ENCODE data around the gene GLA. TPM values are rescaled to one million over a fixed set of nuclear protein-coding genes. Genes with fewer than 3 reads are reported as not detected.
A peak's percentile ranks its signal among the peaks of the same experiment; 100 is the strongest.

The GLA gene
- total and polyA plus RNA-seq, 9 of the 15 experiments (the other 6 are each of a cell fraction or from before 2014, with no cell fraction given): 41.7 to 146 (median 73.8) TPM

- TF ChIP-seq ZNF318 (IDR thresholded peaks at IDR 0.05; ENCODE audit: borderline replicate concordance in 1 of 2, low read depth in 1 of 2): no peak
- no peak for TF ChIP-seq FIP1L1 (IDR thresholded peaks at IDR 0.05; ENCODE audit: low read depth, low read length, poor library complexity, severe bottlenecking)
- peak; percentile 78 for TF ChIP-seq CBFA2T2 (conservative IDR thresholded peaks at IDR 0.05)
- TF ChIP-seq RFX5 (IDR thresholded peaks at IDR 0.05; ENCODE audit: low read depth, low read length): no peak
- no peak for TF ChIP-seq ZNF121 (CRISPR knock-in tag; conservative IDR thresholded peaks at IDR 0.05)
- TF ChIP-seq HMGN3 (IDR thresholded peaks at IDR 0.05; ENCODE audit: borderline replicate concordance, extremely low read depth, insufficient read length, low read depth, low read length): peak; percentile 60
- TF ChIP-seq ZBTB49 (CRISPR knock-in tag; IDR thresholded peaks at IDR 0.05; ENCODE audit: borderline replicate concordance): no peak
- no peak for TF ChIP-seq SMARCB1 (IDR thresholded peaks at IDR 0.05; ENCODE audit: insufficient read length, low read depth)
- no peak for TF ChIP-seq ZSCAN29 (IDR thresholded peaks at IDR 0.05)
- peak; percentile 22; the same call in 1 of the 2 replicates for TF ChIP-seq SIN3B (IDR thresholded peaks at IDR 0.05; ENCODE audit: low read depth)
- no peak for TF ChIP-seq BMI1 (IDR thresholded peaks at IDR 0.05; ENCODE audit: low read length)
- TF ChIP-seq ZNF3 (CRISPR knock-in tag; IDR thresholded peaks at IDR 0.05): no peak
- TF ChIP-seq SMARCE1 (IDR thresholded peaks at IDR 0.05): no peak
- peak; percentile 95 for TF ChIP-seq EP400 (IDR thresholded peaks at IDR 0.05)
- peak; percentile 85; the same call in 1 of the 2 replicates for TF ChIP-seq PHF8 (IDR thresholded peaks at IDR 0.05; ENCODE audit: borderline replicate concordance, low read length)
- TF ChIP-seq USF2 (CRISPR knock-in tag; IDR thresholded peaks at IDR 0.05): peak; percentile 85
Measured at GRCh38 chrX:101348452-101349192, 59.1 kb downstream of the GLA start, which contains the start of gene TIMM8A (continued).

Measured in K562 (cell line).